Measurements from ENCODE around the gene RAB26. TPM values are rescaled to one million over a fixed set of nuclear protein-coding genes. Genes with fewer than 3 reads are reported as not detected.

Gene RAB26
- total and polyA plus RNA-seq, 2 of the 13 experiments (the other 11 are each of a cell fraction or from before 2014, with no cell fraction given), result 0.86 to 3.6 TPM

- TF ChIP-seq GMEB2 (CRISPR knock-in tag; IDR thresholded peaks at IDR 0.05; ENCODE audit: low read depth) (no peak), PATZ1 (CRISPR knock-in tag; IDR thresholded peaks at IDR 0.05) (no peak; the same call in 1 of the 2 replicates), ZFX (CRISPR knock-in tag; IDR thresholded peaks at IDR 0.05; ENCODE audit: low read depth) (peak; percentile 72), HNF4G (IDR thresholded peaks at IDR 0.05; ENCODE audit: borderline replicate concordance, low read depth, low read length) (peak; percentile 71), HNF4G (CRISPR knock-in tag; IDR thresholded peaks at IDR 0.05; ENCODE audit: borderline replicate concordance, low read depth) (no peak), ZNF234 (CRISPR knock-in tag; conservative IDR thresholded peaks at IDR 0.05) (0 out of 2 replicates have a peak, but pooled peaks have one; percentile 15), ZNF160 (CRISPR knock-in tag; IDR thresholded peaks at IDR 0.05) (peak; percentile 24; the same call in 1 of the 2 replicates), RARG (CRISPR knock-in tag; IDR thresholded peaks at IDR 0.05; ENCODE audit: low read depth) (no peak), ZNF580 (CRISPR knock-in tag; IDR thresholded peaks at IDR 0.05; ENCODE audit: borderline replicate concordance, low read depth) (no peak), ZNF547 (CRISPR knock-in tag; IDR thresholded peaks at IDR 0.05) (no peak), ZNF639 (CRISPR knock-in tag; conservative IDR thresholded peaks at IDR 0.05) (no peak), KDM1A (CRISPR knock-in tag; IDR thresholded peaks at IDR 0.05) (no peak), ZNF143 (CRISPR knock-in tag; IDR thresholded peaks at IDR 0.05) (no peak), ZNF883 (CRISPR knock-in tag; IDR thresholded peaks at IDR 0.05; ENCODE audit: not compliant biosample characterization) (peak; percentile 0), CHCHD3 (CRISPR knock-in tag; IDR thresholded peaks at IDR 0.05) (no peak), NFKB2 (CRISPR knock-in tag; IDR thresholded peaks at IDR 0.05; ENCODE audit: borderline replicate concordance) (no peak), SIX4 (CRISPR knock-in tag; IDR thresholded peaks at IDR 0.05) (no peak), ZFYVE20 (CRISPR knock-in tag; IDR thresholded peaks at IDR 0.05; ENCODE audit: borderline replicate concordance, low read depth) (no peak), TRAFD1 (CRISPR knock-in tag; IDR thresholded peaks at IDR 0.05; ENCODE audit: borderline replicate concordance) (no peak), TBX3 (IDR thresholded peaks at IDR 0.05; ENCODE audit: borderline replicate concordance) (no peak), NFIC (IDR thresholded peaks at IDR 0.05; ENCODE audit: low read length) (no peak; the same call in 1 of the 2 replicates)
These were observed 4.5 kb downstream of the RAB26 start (continued) for GRCh38 chr16:2152695-2153506.
